GM18505 (cell line): ENCODE measurements around the gene ZDHHC22.

Experiments used
- ATAC-seq: cut with Tn5 transposase; IDR thresholded peaks from one replicate; pipeline ENCODE4 v1.9.1; 2021; ENCODE audit not compliant: unreplicated experiment
- POLR2A ChIP-seq: IDR thresholded peaks from 4 replicates; pipeline ENCODE4 v1.6.1; 2011; ENCODE audit warnings: borderline replicate concordance; ENCODE audit not compliant: insufficient read depth, insufficient read length; ENCODE audit errors: extremely low read depth

ZDHHC22 gene

GRCh38 chr14:77084985-77085384, 56.6 kb downstream of the ZDHHC22 start:
- no peak for TF ChIP-seq POLR2A

GRCh38 chr14:77083082-77083481, 58.5 kb downstream of the ZDHHC22 start:
- no peak for TF ChIP-seq POLR2A
- no peak for ATAC-seq

More at GRCh38 chr14:77084985-77085384, 56.6 kb downstream of the ZDHHC22 start:
- ATAC-seq = no peak

GRCh38 chr14:77082356-77082755, 59.2 kb downstream of the ZDHHC22 start:
- no peak for ATAC-seq
- no peak for TF ChIP-seq POLR2A
